DOHH2 (cell line): ENCODE results near the gene TMCC3.

Source experiments
- H3F3A ChIP-seq: fragments of 200-600 bp; sonication (generic), shearing (Covaris generic); 2 replicates; pipeline ENCODE4 v1.6.0; 2016; ENCODE audit warnings: antibody characterized with exemption, mild to moderate bottlenecking; ENCODE audit not compliant: control insufficient read depth, insufficient read depth
- H3K27ac ChIP-seq: fragments of 200-600 bp; sonication (generic); 2 replicates; pipeline ENCODE4 v1.5.1; 2014; ENCODE audit warnings: low read depth, mild to moderate bottlenecking, low read length, moderate library complexity
- H3K27me3 ChIP-seq: fragments of 200-600 bp; sonication (generic); 2 replicates; pipeline ENCODE4 v1.6.1; 2014; ENCODE audit warnings: mild to moderate bottlenecking, low read length, mixed read lengths; ENCODE audit not compliant: control insufficient read depth
- H3K36me3 ChIP-seq: fragments of 200-600 bp; sonication (generic); 2 replicates; pipeline ENCODE4 v1.6.1; 2014; ENCODE audit warnings: mild to moderate bottlenecking, low read length, moderate library complexity, mixed read lengths; ENCODE audit not compliant: control insufficient read depth
- H3K4me1 ChIP-seq: fragments of 200-600 bp; sonication (generic); 2 replicates; pipeline ENCODE4 v1.6.1; 2014; ENCODE audit warnings: mild to moderate bottlenecking, low read length, mixed read lengths; ENCODE audit not compliant: control insufficient read depth
- H3K4me2 ChIP-seq: fragments of 200-600 bp; sonication (generic); 2 replicates; pipeline ENCODE4 v1.6.0; 2014; ENCODE audit warnings: mild to moderate bottlenecking, low read length, moderate library complexity
- H3K4me3 ChIP-seq: fragments of 200-600 bp; sonication (generic); 2 replicates; pipeline ENCODE4 v1.5.1; 2014; ENCODE audit warnings: mild to moderate bottlenecking, low read length, mixed read lengths
- H3K79me2 ChIP-seq: fragments of 200-600 bp; sonication (generic); 2 replicates; pipeline ENCODE4 v1.6.1; 2014; ENCODE audit warnings: mild to moderate bottlenecking, low read length, mixed read lengths; ENCODE audit not compliant: control insufficient read depth
- H3K9me2 ChIP-seq: fragments of 200-600 bp; sonication (generic); replicated peaks from 2 replicates; pipeline ENCODE4 v1.6.1; 2014; ENCODE audit warnings: mild to moderate bottlenecking, low read length, mixed read lengths; ENCODE audit not compliant: control insufficient read depth
- H3K9me3 ChIP-seq: fragments of 200-600 bp; sonication (generic); 2 replicates; pipeline ENCODE4 v1.6.1; 2014; ENCODE audit warnings: antibody characterized with exemption, low read length, mixed read lengths; ENCODE audit not compliant: control insufficient read depth, insufficient read depth
- H4K20me1 ChIP-seq: fragments of 200-600 bp; sonication (generic); 2 replicates; pipeline ENCODE4 v1.6.0; 2014; ENCODE audit warnings: low read depth, mild to moderate bottlenecking, antibody characterized with exemption, low read length, moderate library complexity; ENCODE audit not compliant: control insufficient read depth, insufficient read depth
- CTCF ChIP-seq: fragments of 200-600 bp; sonication (generic); IDR thresholded peaks from one replicate; pipeline ENCODE4 v1.5.1; 2014; ENCODE audit warnings: antibody characterized with exemption, mild to moderate bottlenecking, low read depth, low read length; ENCODE audit not compliant: poor library complexity, severe bottlenecking
- EZH2phosphoT487 ChIP-seq: fragments of 200-600 bp; sonication (generic); IDR thresholded peaks from 2 replicates; pipeline ENCODE4 v1.6.1; 2017; ENCODE audit warnings: borderline replicate concordance, mild to moderate bottlenecking, antibody characterized with exemption, low read length, moderate library complexity, mixed read lengths

Gene TMCC3

GRCh38 chr12:94641283-94641682 is 9.1 kb downstream of the TMCC3 start:
- Histone ChIP-seq H3K36me3 (no peaks in the 10 kb centered on the region), H3K9me3 (no peaks in the 10 kb centered on the region), H4K20me1 (no peaks in the 10 kb centered on the region), H3K4me3 (no peak overlapping the region), H3F3A (no peaks in the 10 kb centered on the region), H3K27ac (no peak overlapping the region), H3K27me3 (peaks cover 21% of the 10 kb centered on the region), H3K4me2 (no peak overlapping the region), H3K79me2 (no peaks in the 10 kb centered on the region), H3K9me2 (no peaks in the 10 kb centered on the region), H3K4me1 (no peaks in the 10 kb centered on the region)
- TF ChIP-seq EZH2phosphoT487 (no peak), CTCF (no peak)

GRCh38 chr12:94640134-94640928 is 10.0 kb downstream of the TMCC3 start:
- H3K27me3 ChIP-seq, result peaks cover 21% of the 10 kb centered on the region
- H3K27ac ChIP-seq, result no peak overlapping the region
- H3K9me3 ChIP-seq, result no peaks in the 10 kb centered on the region
- no peaks in the 10 kb centered on the region for H3K36me3 ChIP-seq
- H4K20me1 ChIP-seq, result no peaks in the 10 kb centered on the region
- H3K4me1 ChIP-seq, result no peaks in the 10 kb centered on the region
- no peaks in the 10 kb centered on the region for H3K9me2 ChIP-seq
- no peak for TF ChIP-seq CTCF
- TF ChIP-seq EZH2phosphoT487, result no peak
- no peaks in the 10 kb centered on the region for H3F3A ChIP-seq
- no peak overlapping the region for H3K4me3 ChIP-seq
- H3K79me2 ChIP-seq, result no peaks in the 10 kb centered on the region
- H3K4me2 ChIP-seq, result no peak overlapping the region

- Histone ChIP-seq H3K4me3 (no peak overlapping the region), H3K36me3 (no peaks in the 10 kb centered on the region), H3K9me2 (no peaks in the 10 kb centered on the region), H3K79me2 (no peaks in the 10 kb centered on the region), H3K27me3 (peaks cover 5% of the 10 kb centered on the region), H4K20me1 (no peaks in the 10 kb centered on the region), H3F3A (no peaks in the 10 kb centered on the region), H3K27ac (no peak overlapping the region), H3K9me3 (no peaks in the 10 kb centered on the region), H3K4me1 (no peaks in the 10 kb centered on the region), H3K4me2 (no peak overlapping the region)
- TF ChIP-seq EZH2phosphoT487 (no peak), CTCF (no peak)
Measured at GRCh38 chr12:94638521-94638920, 11.8 kb downstream of the TMCC3 start.
